Activated CD8-positive, alpha-beta T cell treated with anti-CD3 and anti-CD28 coated beads for 36 hours (primary cell): ENCODE data around the gene NIPA2. TPM values are rescaled to one million over a fixed set of nuclear protein-coding genes. Genes with fewer than 3 reads are reported as not detected.

ENCODE experiments used
- ATAC-seq: fragments of 200-7000 bp; cut with Tn5 transposase; one replicate; pipeline ENCODE4 v1.10.0; 2021; ENCODE audit warnings: mild to moderate bottlenecking, moderate library complexity
- CTCF ChIA-PET: fragments of 350-600 bp; sonication (Branson Sonifier 250); formaldehyde crosslinking; loops from one replicate; lab custom pipeline; 2021; ENCODE audit warnings: antibody characterized with exemption; lab: Charles Lee
- POLR2A ChIA-PET: fragments of 350-600 bp; sonication (Branson Sonifier 250); formaldehyde crosslinking; loops from one replicate; lab custom pipeline; 2021; ENCODE audit warnings: antibody characterized with exemption; lab: Charles Lee
- DNase-seq: peaks from one replicate; pipeline ENCODE4 v3.0.0-alpha.2; 2020
- H3K27ac Mint-ChIP-seq: one replicate; pipeline ENCODE4 v1.8.0; 2021; ENCODE audit warnings: mild to moderate bottlenecking, mixed read lengths
- H3K27me3 Mint-ChIP-seq: one replicate; pipeline ENCODE4 v1.8.0; 2021; ENCODE audit warnings: mixed read lengths
- H3K36me3 Mint-ChIP-seq: one replicate; pipeline ENCODE4 v1.8.0; 2021; ENCODE audit warnings: low read depth, mixed read lengths
- H3K4me1 Mint-ChIP-seq: one replicate; pipeline ENCODE4 v1.8.0; 2021; ENCODE audit warnings: low read depth, mixed read lengths
- H3K4me3 Mint-ChIP-seq: one replicate; pipeline ENCODE4 v1.8.0; 2021; ENCODE audit warnings: mild to moderate bottlenecking, moderate library complexity, mixed read lengths
- H3K9me3 Mint-ChIP-seq: one replicate; pipeline ENCODE4 v1.8.0; 2021; ENCODE audit warnings: mixed read lengths
- CTCF ChIP-seq: fragments of 200-600 bp; IDR thresholded peaks from one replicate; pipeline ENCODE4 v1.8.0; 2022; ENCODE audit warnings: antibody characterized with exemption, mild to moderate bottlenecking
- intact Hi-C: fragments of 100-400 bp; cut with micrococcal nuclease; formaldehyde crosslinking; loops from one replicate; pipeline ENCODE4 v1.10.0; 2022
- total RNA-seq, 2 experiments: library from RNA; stranded (reverse); gene quantifications; one replicate each; pipeline ENCODE4 v1.2.3, GENCODE V29; 2021

The NIPA2 gene
- total RNA-seq, 2 experiments from 2014 or later, result 59.2 to 61.5 TPM

GRCh38 chr15:22868928-22869327, 30.5 kb downstream of the NIPA2 start:
- ATAC-seq (no peak), DNase-seq (no peak)
- ChIA-PET POLR2A (interaction anchor here (1.2 kb wide), 1 partner anchor 15 kb away, joined by 5 read pairs; no protein-coding TSS in a partner anchor), CTCF (no interaction called here)
- Mint-ChIP-seq H3K4me3 (no peak overlapping the region), H3K9me3 (no peaks in the 10 kb centered on the region), H3K27ac (no peak overlapping the region), H3K36me3 (peaks cover 32% of the 10 kb centered on the region), H3K27me3 (no peaks in the 10 kb centered on the region), H3K4me1 (no peaks in the 10 kb centered on the region)
- intact Hi-C loops, result no loop called here
- TF ChIP-seq CTCF, result no peak

- no peaks in the 10 kb centered on the region for H3K27me3 Mint-ChIP-seq
- DNase-seq, result no peak
- POLR2A ChIA-PET, result interaction anchor here (1.2 to 1.5 kb wide), 3 partner anchors 8 to 21 kb away, joined by 4 to 5 read pairs (median 5); no protein-coding TSS in a partner anchor
- H3K4me3 Mint-ChIP-seq, result no peak overlapping the region
- intact Hi-C loops, result no loop called here
- no peaks in the 10 kb centered on the region for H3K4me1 Mint-ChIP-seq
- CTCF ChIA-PET, result no interaction called here
- no peaks in the 10 kb centered on the region for H3K9me3 Mint-ChIP-seq
- H3K27ac Mint-ChIP-seq, result no peak overlapping the region
- ATAC-seq, result no peak
- peaks cover 26% of the 10 kb centered on the region for H3K36me3 Mint-ChIP-seq
- TF ChIP-seq CTCF, result no peak
These were observed 31.4 kb downstream of the NIPA2 start for GRCh38 chr15:22869856-22870255.

GRCh38 chr15:22870865-22871264, 32.4 kb downstream of the NIPA2 start:
- H3K4me1 Mint-ChIP-seq, result no peaks in the 10 kb centered on the region
- H3K27ac Mint-ChIP-seq, result no peak overlapping the region
- POLR2A ChIA-PET, result interaction anchor here (1.4 to 1.5 kb wide), 2 partner anchors 9 to 22 kb away, joined by 4 to 5 read pairs; no protein-coding TSS in a partner anchor
- DNase-seq (no peak), ATAC-seq (no peak)
- CTCF ChIA-PET, result no interaction called here
- intact Hi-C loops, result no loop called here
- H3K36me3 Mint-ChIP-seq, result peaks cover 22% of the 10 kb centered on the region
- no peaks in the 10 kb centered on the region for H3K9me3 Mint-ChIP-seq
- TF ChIP-seq CTCF, result no peak
- H3K27me3 Mint-ChIP-seq, result no peaks in the 10 kb centered on the region
- H3K4me3 Mint-ChIP-seq, result no peak overlapping the region

- Mint-ChIP-seq H3K4me3 (no peak overlapping the region), H3K4me1 (no peaks in the 10 kb centered on the region), H3K9me3 (no peaks in the 10 kb centered on the region), H3K27ac (no peak overlapping the region), H3K27me3 (no peaks in the 10 kb centered on the region), H3K36me3 (peaks cover 17% of the 10 kb centered on the region)
- POLR2A ChIA-PET, result interaction anchor here (1.4 kb wide), 1 partner anchor 10 kb away, joined by 5 read pairs; no protein-coding TSS in a partner anchor
- ATAC-seq, result no peak
- TF ChIP-seq CTCF, result no peak
- intact Hi-C loops, result no loop called here
- CTCF ChIA-PET, result no interaction called here
- DNase-seq, result no peak
These were observed 33.1 kb downstream of the NIPA2 start for GRCh38 chr15:22871481-22872086.

GRCh38 chr15:22872936-22873701, 34.7 kb downstream of the NIPA2 start:
- CTCF ChIA-PET, result no interaction called here
- Mint-ChIP-seq H3K27me3 (no peaks in the 10 kb centered on the region), H3K36me3 (peaks cover 14% of the 10 kb centered on the region), H3K4me3 (no peak overlapping the region), H3K9me3 (no peaks in the 10 kb centered on the region), H3K4me1 (no peaks in the 10 kb centered on the region), H3K27ac (no peak overlapping the region)
- DNase-seq, result no peak
- intact Hi-C loops, result no loop called here
- POLR2A ChIA-PET, result no interaction called here
- no peak for ATAC-seq
- TF ChIP-seq CTCF, result no peak
